ENCODE data around the gene ZNF641.
A peak's percentile ranks its signal among the peaks of the same experiment; 100 is the strongest.
"Not testable (repeated sequence)": the region's sequence is repeated elsewhere in the genome, so short reads cannot be mapped to it uniquely, and the experiment has no call there.

The ZNF641 gene

GRCh38 chr12:48334808-48335207 is 15.9 kb downstream of the ZNF641 start:
- DNase-seq (ENCODE audit: low read depth): no peak

GRCh38 chr12:48333680-48334079 is 17.0 kb downstream of the ZNF641 start:
- DNase-seq (ENCODE audit: low read depth): not testable (repeated sequence)

GRCh38 chr12:48331399-48331798 is 19.3 kb downstream of the ZNF641 start:
- no peak for DNase-seq (ENCODE audit: low read depth)

DNA sequence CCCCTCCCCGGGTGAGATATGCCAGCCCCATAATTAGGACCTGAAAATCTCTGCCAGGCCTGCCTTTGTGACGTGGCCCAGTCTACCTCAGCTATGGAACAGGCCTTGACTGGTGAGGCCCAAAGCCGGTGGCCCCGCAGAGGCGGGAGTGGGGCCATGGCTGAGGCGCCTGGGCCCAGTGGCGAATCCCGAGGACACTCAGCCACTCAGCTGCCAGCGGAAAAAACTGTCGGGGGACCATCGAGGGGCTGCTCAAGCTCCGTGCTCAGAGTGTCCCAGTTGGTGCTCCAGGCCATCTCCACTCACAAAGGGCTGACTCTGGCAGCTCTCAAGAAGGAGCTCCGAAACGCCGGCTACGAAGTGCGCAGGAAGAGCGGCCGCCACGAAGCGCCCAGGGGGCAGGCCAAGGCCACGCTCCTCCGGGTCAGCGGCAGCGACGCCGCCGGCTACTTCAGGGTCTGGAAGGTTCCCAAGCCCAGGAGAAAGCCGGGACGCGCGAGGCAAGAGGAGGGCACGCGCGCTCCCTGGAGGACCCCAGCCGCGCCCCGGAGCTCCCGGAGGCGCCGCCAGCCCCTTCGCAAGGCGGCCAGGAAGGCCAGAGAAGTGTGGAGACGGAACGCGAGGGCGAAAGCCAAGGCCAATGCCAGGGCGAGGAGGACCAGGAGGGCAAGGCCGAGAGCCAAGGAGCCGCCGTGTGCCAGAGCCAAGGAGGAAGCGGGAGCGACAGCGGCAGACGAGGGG is 21.4 kb downstream of the ZNF641 start:
- DNase-seq (ENCODE audit: low read depth): no peak

DNA sequence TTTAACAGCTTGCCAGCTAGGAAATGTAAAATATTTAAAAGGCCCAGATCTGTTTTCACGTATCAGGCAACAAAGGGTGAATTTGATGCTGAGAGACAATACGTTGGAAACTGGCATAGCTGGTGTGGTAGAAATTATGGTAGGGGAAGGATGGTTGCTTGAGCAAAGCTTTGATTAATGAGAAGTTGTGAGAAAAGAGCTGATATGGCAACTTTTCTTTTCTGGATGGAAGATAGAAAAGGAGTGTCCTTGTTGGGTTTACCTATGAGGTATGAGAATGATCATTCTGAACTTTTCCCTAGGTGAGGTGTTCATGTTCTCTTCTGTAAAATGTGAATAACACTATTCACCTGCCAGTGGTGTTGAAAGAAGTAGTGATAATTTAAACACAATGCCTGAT is 34.2 kb downstream of the ZNF641 start:
- no peak for DNase-seq (ENCODE audit: low read depth)

DNA sequence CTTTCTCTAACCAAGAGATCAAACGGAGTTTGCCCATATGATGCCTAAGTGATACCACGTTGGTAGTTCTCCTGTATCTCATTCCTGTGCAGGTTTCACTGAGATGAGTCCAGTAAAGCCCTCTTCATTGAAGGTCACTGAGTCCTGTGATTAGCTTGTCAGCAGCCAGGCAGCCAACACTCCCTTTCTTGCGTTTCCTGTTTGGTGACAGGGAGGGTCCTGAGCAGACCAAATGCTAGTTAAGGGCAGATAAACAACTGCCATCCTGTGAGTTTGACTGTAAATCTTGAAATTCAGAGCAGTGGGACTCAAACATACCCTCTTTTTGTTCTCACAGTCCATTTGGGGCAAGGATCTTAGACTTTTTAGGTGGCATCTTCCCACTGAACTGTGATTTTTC is 39.4 kb downstream of the ZNF641 start:
- DNase-seq (ENCODE audit: low read depth): no peak

DNA sequence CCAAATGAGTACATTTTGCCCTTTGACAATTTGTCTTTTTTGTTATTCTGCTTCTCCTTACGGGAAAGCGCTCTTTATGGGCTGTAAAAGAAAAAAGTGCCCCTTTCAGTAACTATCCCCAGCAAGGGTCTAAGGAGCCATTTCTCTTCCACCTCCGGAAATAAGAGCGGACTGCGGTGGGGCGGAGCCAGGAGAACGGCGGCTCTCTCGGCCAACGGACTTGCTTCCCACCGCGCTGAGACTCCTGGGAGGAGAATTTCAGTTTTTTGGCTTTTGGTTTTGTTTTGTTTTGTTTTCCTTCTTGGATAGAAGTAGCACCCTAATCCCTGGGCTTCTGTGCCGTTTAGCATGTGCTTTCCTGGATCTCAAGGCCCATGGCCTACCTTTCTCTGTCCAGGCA is 43.5 kb downstream of the ZNF641 start:
- DNase-seq (ENCODE audit: low read depth): no peak

- no peak for DNase-seq (ENCODE audit: low read depth)
Observed at GRCh38 chr12:48305190-48305589, 45.5 kb downstream of the ZNF641 start.

DNA sequence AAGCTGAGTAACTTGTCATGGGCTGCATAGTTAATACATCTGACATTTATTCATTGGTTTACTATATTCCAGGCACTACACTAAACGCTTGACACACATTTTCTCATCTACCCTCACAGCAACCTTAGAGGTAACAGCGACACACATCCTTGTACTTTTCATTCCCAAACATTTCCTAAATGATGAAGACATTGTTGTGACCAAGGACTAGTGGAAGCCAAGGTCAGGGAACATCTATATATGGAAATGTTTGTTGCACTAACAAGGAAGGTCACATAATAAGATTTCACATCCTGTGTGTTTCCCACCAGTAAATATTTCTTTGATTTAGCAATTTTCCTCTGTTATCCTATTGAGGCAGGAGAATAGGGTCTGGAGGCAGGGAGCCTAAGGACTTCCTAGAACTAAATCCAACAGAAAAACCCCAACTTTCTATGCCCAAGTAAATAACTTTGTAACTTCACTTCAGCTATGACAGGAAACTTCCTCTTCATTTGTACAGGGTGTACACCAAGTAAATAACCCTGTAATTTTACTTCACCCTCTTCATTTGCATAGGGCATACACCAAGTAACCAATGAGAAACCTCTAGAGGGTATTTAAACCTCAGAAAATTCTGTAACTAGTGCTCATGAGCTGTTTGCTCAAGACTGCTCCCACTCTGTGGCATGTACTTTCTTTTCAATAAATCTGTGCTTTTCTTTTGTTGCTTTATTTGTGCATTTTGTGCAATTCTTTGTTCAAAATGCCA is 48.4 kb downstream of the ZNF641 start:
- DNase-seq (ENCODE audit: low read depth): no peak

DNA sequence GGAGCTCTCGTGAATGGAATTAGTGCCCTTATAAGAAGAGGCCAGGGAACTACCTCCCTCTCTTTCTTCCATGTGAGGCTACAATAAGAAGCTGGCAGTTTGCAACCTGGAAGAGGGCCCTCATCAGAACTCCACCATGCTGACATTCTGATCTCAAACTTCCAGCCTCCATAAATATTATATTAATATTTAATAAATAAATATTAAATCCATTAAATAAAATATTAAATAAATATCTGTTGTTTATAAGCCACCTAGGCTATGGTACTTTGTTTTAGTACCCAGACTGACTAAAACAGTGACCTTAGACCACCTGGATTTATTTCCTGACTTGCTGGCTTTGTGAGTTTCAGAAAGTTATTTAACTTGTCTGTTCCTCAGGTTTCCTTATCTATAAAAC is 49.9 kb downstream of the ZNF641 start:
- DNase-seq (ENCODE audit: low read depth): no peak

GRCh38 chr12:48296586-48297282 is 54.0 kb downstream of the ZNF641 start:
- DNase-seq (ENCODE audit: low read depth): peak; percentile 5

- DNase-seq (ENCODE audit: low read depth): no peak
Observed at GRCh38 chr12:48292040-48292439, 58.7 kb downstream of the ZNF641 start.

- no peak for DNase-seq (ENCODE audit: low read depth)
Observed at GRCh38 chr12:48291511-48291910, 59.2 kb downstream of the ZNF641 start.

DNA sequence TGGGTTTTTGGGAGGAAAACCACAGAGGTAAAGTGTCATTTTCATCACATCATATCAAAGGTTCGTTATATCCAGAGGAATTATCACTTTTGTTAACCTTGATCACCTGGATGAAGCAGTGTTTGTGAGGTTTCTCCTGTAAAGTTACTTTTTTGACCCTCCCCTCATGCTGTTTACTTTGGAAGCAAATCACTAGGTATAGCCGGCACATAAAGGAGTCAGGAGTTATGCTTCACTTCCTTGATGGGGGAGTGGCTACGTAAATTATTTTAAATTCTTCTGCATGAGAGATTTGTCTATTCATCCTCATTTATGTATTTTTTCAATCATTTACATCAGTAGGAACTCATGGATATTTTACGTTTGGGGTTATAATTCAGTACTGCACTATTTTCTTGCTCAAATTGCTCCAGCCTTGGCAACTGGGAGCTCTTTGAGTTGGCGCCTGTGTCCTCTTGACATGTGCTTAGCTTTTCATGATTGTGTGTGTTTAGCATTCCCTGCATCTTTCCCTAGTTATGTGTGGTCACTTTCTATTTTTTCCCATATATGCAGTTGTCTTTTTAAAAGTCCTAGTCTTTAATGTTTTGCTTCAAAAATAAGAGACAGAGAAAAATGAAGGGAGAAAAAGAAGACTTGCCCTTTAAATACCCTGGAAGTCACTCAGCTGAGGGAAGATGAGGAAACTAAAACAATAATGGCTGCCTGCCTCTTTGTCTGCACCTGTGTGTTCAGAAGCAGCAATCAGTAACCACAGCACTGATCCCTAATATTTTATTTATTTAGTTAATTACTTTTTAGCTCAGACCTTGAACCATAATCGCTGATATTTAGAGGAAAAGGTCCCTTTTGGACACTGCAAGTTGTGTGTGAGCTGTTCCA is 62.1 kb downstream of the ZNF641 start:
- no peak for DNase-seq (ENCODE audit: low read depth)

All from activated gamma-delta T cell treated with anti-CD3 and anti-CD28 coated beads, Interleukin-2, amount 50 U/mL, for 16 hours (primary cell).